Common myeloid progenitor, CD34-positive (primary cell): ENCODE data around the gene MIOX.
A peak's percentile ranks its signal among the peaks of the same experiment; 100 is the strongest.

Experiments used
- CTCF ChIA-PET: fragments of 350-600 bp; sonication (Branson Sonifier 250); formaldehyde crosslinking; loops from one replicate; lab custom pipeline; 2021; ENCODE audit warnings: antibody characterized with exemption; lab: Charles Lee
- POLR2A ChIA-PET: fragments of 350-600 bp; sonication (Branson Sonifier 250); formaldehyde crosslinking; loops from one replicate; lab custom pipeline; 2021; ENCODE audit warnings: antibody characterized with exemption; lab: Charles Lee
- DNase-seq, 3 donors: peaks; one replicate each; pipeline versions ENCODE4 v3.0.0 to v3.0.0-alpha.2; 2013
- H3K27ac ChIP-seq, 2 experiments: 1 replicate in 1 of 2; 2 replicates in 1 of 2; pipeline ENCODE4 v1.7.0; 2013; ENCODE audit warnings: inconsistent platforms in 2 of 2, low read length in 2 of 2, mild to moderate bottlenecking in 2 of 2, low read depth in 1 of 2, moderate library complexity in 1 of 2; ENCODE audit not compliant: severe bottlenecking in 2 of 2, insufficient read depth in 1 of 2, poor library complexity in 1 of 2
- H3K27me3 ChIP-seq, 5 experiments: replicated peaks in 2 of 5; 1 replicate in 3 of 5; 2 replicates in 2 of 5; pipeline versions ENCODE4 v1.6.1 to v1.7.0; 2013; ENCODE audit warnings: low read length in 4 of 5, mild to moderate bottlenecking in 2 of 5, moderate library complexity in 2 of 5, inconsistent platforms in 1 of 5; ENCODE audit not compliant: insufficient read depth in 5 of 5, control insufficient read depth in 4 of 5
- H3K36me3 ChIP-seq, 4 experiments: 1 replicate in 2 of 4; 2 replicates in 2 of 4; pipeline versions ENCODE4 v1.6.1 to v1.7.0; 2013; ENCODE audit warnings: low read length in 3 of 4, control low read depth in 1 of 4, mild to moderate bottlenecking in 1 of 4; ENCODE audit not compliant: control insufficient read depth in 4 of 4, insufficient read depth in 4 of 4
- H3K4me1 ChIP-seq, 4 experiments: 1 replicate in 3 of 4; 2 replicates in 1 of 4; pipeline versions ENCODE4 v1.6.1 to v1.7.1; 2013; ENCODE audit warnings: low read length in 3 of 4, mild to moderate bottlenecking in 3 of 4, control low read depth in 1 of 4, inconsistent platforms in 1 of 4, moderate library complexity in 1 of 4; ENCODE audit not compliant: control insufficient read depth in 4 of 4, insufficient read depth in 4 of 4; ENCODE audit errors: control extremely low read depth in 1 of 4
- H3K4me3 ChIP-seq, 7 experiments: 1 replicate in 4 of 7; 2 replicates in 3 of 7; pipeline versions ENCODE4 v1.5.1 to v1.7.0; 2013; ENCODE audit warnings: mild to moderate bottlenecking in 7 of 7, low read length in 6 of 7, moderate library complexity in 6 of 7, inconsistent platforms in 2 of 7, low read depth in 2 of 7, control low read depth in 1 of 7; ENCODE audit not compliant: insufficient read depth in 4 of 7, control insufficient read depth in 1 of 7; ENCODE audit errors: extremely low read depth in 1 of 7
- H3K9me3 ChIP-seq, 5 experiments: 1 replicate in 4 of 5; 2 replicates in 1 of 5; pipeline versions ENCODE4 v1.6.1 to v1.7.1; 2013; ENCODE audit warnings: low read length in 4 of 5, mild to moderate bottlenecking in 2 of 5, inconsistent platforms in 1 of 5, low read depth in 1 of 5, moderate library complexity in 1 of 5; ENCODE audit not compliant: control insufficient read depth in 4 of 5, insufficient read depth in 2 of 5; ENCODE audit errors: control extremely low read depth in 1 of 5
- WGBS: methylation state at CpG from one replicate; pipeline ENCODE4 v1.1.5; 2013; ENCODE audit not compliant: insufficient coverage; 5-methylcytosine and 5-hydroxymethylcytosine counted together

Gene MIOX

DNA sequence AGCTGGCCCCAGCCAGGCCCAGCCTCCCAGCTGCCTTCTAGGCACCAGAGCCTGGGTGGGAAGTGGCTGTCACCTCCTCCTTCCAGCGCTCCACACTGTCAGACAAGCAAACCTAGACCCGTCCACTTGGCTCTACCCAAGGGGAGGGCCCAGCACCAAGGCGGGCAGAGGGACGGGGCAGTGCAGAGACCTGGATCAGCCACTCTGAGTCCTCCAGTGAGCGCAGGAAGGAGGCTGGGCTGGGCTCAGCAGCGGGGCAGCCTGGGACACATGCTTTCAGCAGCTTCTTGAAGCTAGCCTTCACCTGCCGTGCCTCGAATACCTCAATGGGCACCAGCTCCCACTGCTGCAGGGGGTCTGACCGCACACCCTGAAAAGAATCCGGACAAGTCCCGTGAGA lies 30.6 kb upstream of the MIOX start:
- ChIA-PET CTCF (interaction anchor here (0.8 to 9.2 kb wide), 5 partner anchors 14 to 73 kb away, joined by 3 to 63 read pairs (median 5); partner anchors contain the start of gene SCO2), POLR2A (interaction anchor here (0.7 to 1.2 kb wide), 2 partner anchors 12 to 15 kb away, joined by 3 to 5 read pairs; no protein-coding TSS in a partner anchor)
- Histone ChIP-seq H3K9me3 (no peaks in the 10 kb centered on the region), H3K27ac (no peak overlapping the region), H3K4me1 (no peaks in the 10 kb centered on the region), H3K4me3 (no peak overlapping the region), H3K36me3 (peaks cover 22 to 77% (median 57%) of the 10 kb centered on the region in 4 experiments), H3K27me3 (no peaks in the 10 kb centered on the region)
- WGBS: 100% methylated on average over 8 of the region's 11 CpGs
- no peak for DNase-seq

GRCh38 chr22:50456466-50457234 lies 30.0 kb upstream of the MIOX start:
- Histone ChIP-seq H3K36me3 (peaks cover 19 to 84% (median 60%) of the 10 kb centered on the region in 4 experiments), H3K4me1 (no peaks in the 10 kb centered on the region), H3K27ac (no peak overlapping the region), H3K4me3 (no peak overlapping the region), H3K27me3 (no peaks in the 10 kb centered on the region), H3K9me3 (no peaks in the 10 kb centered on the region)
- CTCF ChIA-PET: interaction anchor here (0.8 to 9.2 kb wide), 8 partner anchors 12 to 164 kb away, joined by 3 to 63 read pairs (median 4); partner anchors contain the start of gene SCO2
- peak in 1 of 3 donors; percentile 15 for DNase-seq
- POLR2A ChIA-PET: interaction anchor here (0.7 to 1.2 kb wide), 2 partner anchors 12 to 14 kb away, joined by 3 to 5 read pairs; no protein-coding TSS in a partner anchor
- WGBS: 97% methylated on average over 29 of the region's 34 CpGs

- Histone ChIP-seq H3K27ac (no peak overlapping the region), H3K4me1 (no peaks in the 10 kb centered on the region), H3K9me3 (no peaks in the 10 kb centered on the region), H3K36me3 (peaks cover 17 to 97% (median 72%) of the 10 kb centered on the region in 4 experiments), H3K27me3 (no peaks in the 10 kb centered on the region), H3K4me3 (no peak overlapping the region)
- WGBS: 95% methylated on average over 20 of the region's 22 CpGs
- CTCF ChIA-PET: interaction anchor here (1.0 to 9.2 kb wide), 3 partner anchors 9 to 37 kb away, joined by 3 to 63 read pairs (median 6); no protein-coding TSS in a partner anchor
- POLR2A ChIA-PET: no interaction called here
- no peak for DNase-seq
Measured at GRCh38 chr22:50459016-50459415, 27.6 kb upstream of the MIOX start.

- DNase-seq: peak in 2 of 3 donors; percentile 24 to 28
- Histone ChIP-seq H3K27me3 (no peaks in the 10 kb centered on the region), H3K9me3 (no peaks in the 10 kb centered on the region), H3K4me1 (no peaks in the 10 kb centered on the region), H3K36me3 (peaks cover 16 to 97% (median 70%) of the 10 kb centered on the region in 4 experiments), H3K4me3 (no peak overlapping the region), H3K27ac (no peak overlapping the region)
- 97% methylated on average over 35 of the region's 41 CpGs for WGBS
- CTCF ChIA-PET: interaction anchor here (1.0 to 9.2 kb wide), 3 partner anchors 9 to 37 kb away, joined by 3 to 63 read pairs (median 3); no protein-coding TSS in a partner anchor
- POLR2A ChIA-PET: no interaction called here
Measured at GRCh38 chr22:50459496-50460140, 27.0 kb upstream of the MIOX start.

DNA sequence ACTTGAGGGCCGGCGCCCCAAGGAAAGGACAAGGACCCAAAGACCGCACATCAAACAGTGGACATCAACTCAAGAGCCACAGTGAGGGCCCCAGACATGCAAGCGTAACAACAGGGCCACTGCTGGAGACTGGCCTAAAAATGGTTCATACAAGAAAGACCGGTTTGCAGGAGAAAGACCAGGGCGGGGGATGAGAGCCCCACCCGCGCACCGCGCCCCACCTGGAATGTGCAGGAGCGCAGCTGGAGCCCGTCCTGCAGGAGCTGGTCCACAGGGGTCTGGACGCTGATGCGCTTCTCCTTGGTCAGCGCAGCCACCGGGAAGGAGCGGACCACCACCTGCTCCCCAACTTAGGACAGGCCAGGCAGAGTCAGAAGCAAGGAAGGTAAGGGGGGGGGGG lies 25.7 kb upstream of the MIOX start:
- Histone ChIP-seq H3K9me3 (no peaks in the 10 kb centered on the region), H3K4me1 (no peaks in the 10 kb centered on the region), H3K27me3 (no peaks in the 10 kb centered on the region), H3K4me3 (no peak overlapping the region), H3K27ac (no peak overlapping the region), H3K36me3 (peaks cover 11 to 97% (median 70%) of the 10 kb centered on the region in 4 experiments)
- ChIA-PET POLR2A (no interaction called here), CTCF (interaction anchor here (1.2 to 9.2 kb wide), 5 partner anchors 11 to 50 kb away, joined by 3 to 63 read pairs (median 4); no protein-coding TSS in a partner anchor)
- no peak for DNase-seq
- WGBS: 97% methylated on average over 17 of the region's 17 CpGs

DNA sequence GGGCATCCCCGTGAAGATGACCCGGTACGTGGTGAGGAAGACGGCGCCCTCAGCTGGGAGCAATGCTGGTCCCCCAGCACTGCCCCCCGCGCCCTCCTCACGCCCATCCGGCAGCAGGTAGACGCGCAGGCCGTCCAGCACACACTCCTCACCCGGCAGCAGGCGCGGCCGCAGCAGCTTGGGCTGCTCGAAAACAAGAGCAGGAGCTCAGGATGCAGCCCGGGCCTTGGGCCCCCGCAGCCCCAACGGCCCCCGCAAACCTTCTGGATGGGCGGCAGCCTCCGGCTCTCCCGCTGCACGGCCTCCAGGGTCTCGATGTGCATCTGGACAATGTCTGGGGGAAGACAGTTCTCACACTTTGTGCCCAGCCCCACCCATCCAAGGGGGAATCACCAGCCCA lies 25.1 kb upstream of the MIOX start:
- WGBS: 94% methylated on average over 26 of the region's 26 CpGs
- H3K36me3 ChIP-seq: peaks cover 10 to 98% (median 72%) of the 10 kb centered on the region in 4 experiments
- H3K9me3 ChIP-seq: no peaks in the 10 kb centered on the region
- ChIA-PET POLR2A (no interaction called here), CTCF (interaction anchor here (1.2 to 9.2 kb wide), 4 partner anchors 11 to 49 kb away, joined by 3 to 63 read pairs (median 6); no protein-coding TSS in a partner anchor)
- no peak for DNase-seq
- H3K27me3 ChIP-seq: no peaks in the 10 kb centered on the region
- H3K4me1 ChIP-seq: no peaks in the 10 kb centered on the region
- no peak overlapping the region for H3K27ac ChIP-seq
- H3K4me3 ChIP-seq: no peak overlapping the region
